Lung (tissue), 12 donors: ENCODE results near the gene SLC25A13. TPM values are rescaled to one million over a fixed set of nuclear protein-coding genes. Genes with fewer than 3 reads are reported as not detected.

ENCODE experiments used
- ATAC-seq: fragments of 200-7000 bp; cut with Tn5 transposase; one replicate; pipeline ENCODE4 v1.9.1; 2020; ENCODE audit warnings: moderate number of reproducible peaks; ENCODE audit not compliant: insufficient read depth, low FRiP score
- DNase-seq, 3 donors: peaks; one replicate each; pipeline ENCODE4 v3.0.0-alpha.2; 2013 to 2017
- H3K27ac ChIP-seq, 2 donors: one replicate each; pipeline ENCODE4 v1.5.1; 2013; ENCODE audit warnings: mild to moderate bottlenecking in 2 of 2, moderate library complexity in 2 of 2, control low read depth in 1 of 2, inconsistent platforms in 1 of 2, low read depth in 1 of 2, low read length in 1 of 2
- H3K27me3 ChIP-seq, 3 donors: one replicate each; pipeline ENCODE4 v1.5.1; 2013; ENCODE audit warnings: low read length in 2 of 3; ENCODE audit not compliant: control insufficient read depth in 3 of 3, insufficient read depth in 3 of 3
- H3K36me3 ChIP-seq, 4 donors: one replicate each; pipeline ENCODE4 v1.5.1; 2013; ENCODE audit warnings: low read length in 4 of 4, mild to moderate bottlenecking in 1 of 4, moderate library complexity in 1 of 4; ENCODE audit not compliant: control insufficient read depth in 4 of 4, insufficient read depth in 4 of 4
- H3K4me1 ChIP-seq, 5 donors: one replicate each; pipeline ENCODE4 v1.5.1; 2013; ENCODE audit warnings: low read length in 5 of 5, mild to moderate bottlenecking in 2 of 5, moderate library complexity in 1 of 5; ENCODE audit not compliant: control insufficient read depth in 5 of 5, insufficient read depth in 5 of 5
- H3K4me3 ChIP-seq: one replicate; pipeline ENCODE4 v1.5.1; 2013; ENCODE audit warnings: mild to moderate bottlenecking, control low read depth, moderate library complexity
- H3K9ac ChIP-seq, 2 donors: one replicate each; pipeline ENCODE4 v1.5.1; 2013; ENCODE audit warnings: low read length in 2 of 2, control low read depth in 1 of 2; ENCODE audit not compliant: insufficient read depth in 1 of 2
- H3K9me3 ChIP-seq, 4 donors: one replicate each; pipeline ENCODE4 v1.5.1; 2013; ENCODE audit warnings: low read length in 3 of 4, mild to moderate bottlenecking in 1 of 4, moderate library complexity in 1 of 4; ENCODE audit not compliant: control insufficient read depth in 4 of 4, insufficient read depth in 3 of 4
- WGBS, 2 donors: extraction: QIAGEN DNeasy Blood & Tissue Kit; methylation state at CpG; one replicate each; pipeline ENCODE4 v1.1.7; 2013; 5-methylcytosine and 5-hydroxymethylcytosine counted together
- polyA plus RNA-seq, 2 donors: library from polyadenylated mRNA; stranded (reverse); fragments of 200-250 nt; gene quantifications; one replicate each; pipeline ENCODE4 v1.2.1, GENCODE V29; 2013
- total RNA-seq, 2 donors: library from RNA; depleted of rRNA in 1 of 2; stranded (reverse); fragments of >200 nt in 1 of 2; gene quantifications; one replicate each; pipeline ENCODE4 v1.2.1, GENCODE V29; 2014 to 2021
- TF ChIP-seq, protein P1 (sequence below): IDR thresholded peaks from 2 replicates; pipeline ENCODE4 v1.5.1; 2012; ENCODE audit warnings: mild to moderate bottlenecking; ENCODE audit errors: control extremely low read depth, extremely low read depth
- donor health status: control.
- donor health status: control.
- donor health status: Bipolar disorder and iron deficiency.
- donor health status: healthy.
- donor health status: DM: yes; HTN: yes; CAD: no.

Gene SLC25A13
- total and polyA plus RNA-seq, 4 donors = 7.8 to 40.8 (median 19.6) TPM

DNA sequence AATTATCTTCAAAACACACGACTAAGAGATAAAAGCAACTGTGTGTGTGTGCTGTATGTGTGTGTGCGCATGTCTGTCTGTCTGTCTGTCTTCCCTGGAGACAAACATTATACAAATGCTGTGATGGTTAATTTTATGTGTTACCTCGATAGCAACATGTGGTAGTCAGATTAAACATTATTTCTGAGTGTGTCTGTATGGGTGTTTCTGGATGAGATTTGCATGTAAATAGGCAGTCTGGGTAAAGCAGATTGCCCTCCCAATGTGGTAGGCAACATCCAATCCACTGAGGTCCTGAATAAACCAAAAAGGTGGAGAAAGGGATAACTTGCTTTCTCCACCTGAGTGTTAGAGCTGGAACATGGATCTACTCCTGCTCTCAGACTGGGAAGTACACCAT, 67.9 kb downstream of the SLC25A13 start:
- H3K9me3 ChIP-seq = no peaks in the 10 kb centered on the region
- DNase-seq (no peak), ATAC-seq (no peak)
- peaks cover 0 to 3% (median 0%) of the 10 kb centered on the region in 5 donors for H3K4me1 ChIP-seq
- H3K4me3 ChIP-seq = no peak overlapping the region
- TF ChIP-seq, protein P1, sequence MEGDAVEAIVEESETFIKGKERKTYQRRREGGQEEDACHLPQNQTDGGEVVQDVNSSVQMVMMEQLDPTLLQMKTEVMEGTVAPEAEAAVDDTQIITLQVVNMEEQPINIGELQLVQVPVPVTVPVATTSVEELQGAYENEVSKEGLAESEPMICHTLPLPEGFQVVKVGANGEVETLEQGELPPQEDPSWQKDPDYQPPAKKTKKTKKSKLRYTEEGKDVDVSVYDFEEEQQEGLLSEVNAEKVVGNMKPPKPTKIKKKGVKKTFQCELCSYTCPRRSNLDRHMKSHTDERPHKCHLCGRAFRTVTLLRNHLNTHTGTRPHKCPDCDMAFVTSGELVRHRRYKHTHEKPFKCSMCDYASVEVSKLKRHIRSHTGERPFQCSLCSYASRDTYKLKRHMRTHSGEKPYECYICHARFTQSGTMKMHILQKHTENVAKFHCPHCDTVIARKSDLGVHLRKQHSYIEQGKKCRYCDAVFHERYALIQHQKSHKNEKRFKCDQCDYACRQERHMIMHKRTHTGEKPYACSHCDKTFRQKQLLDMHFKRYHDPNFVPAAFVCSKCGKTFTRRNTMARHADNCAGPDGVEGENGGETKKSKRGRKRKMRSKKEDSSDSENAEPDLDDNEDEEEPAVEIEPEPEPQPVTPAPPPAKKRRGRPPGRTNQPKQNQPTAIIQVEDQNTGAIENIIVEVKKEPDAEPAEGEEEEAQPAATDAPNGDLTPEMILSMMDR = no peak
- H3K27me3 ChIP-seq = no peaks in the 10 kb centered on the region
- H3K9ac ChIP-seq = no peak overlapping the region
- WGBS, 2 donors = 91 to 96% methylated on average over 3 of the region's 3 CpGs
- no peak overlapping the region for H3K27ac ChIP-seq
- no peaks in the 10 kb centered on the region for H3K36me3 ChIP-seq

DNA sequence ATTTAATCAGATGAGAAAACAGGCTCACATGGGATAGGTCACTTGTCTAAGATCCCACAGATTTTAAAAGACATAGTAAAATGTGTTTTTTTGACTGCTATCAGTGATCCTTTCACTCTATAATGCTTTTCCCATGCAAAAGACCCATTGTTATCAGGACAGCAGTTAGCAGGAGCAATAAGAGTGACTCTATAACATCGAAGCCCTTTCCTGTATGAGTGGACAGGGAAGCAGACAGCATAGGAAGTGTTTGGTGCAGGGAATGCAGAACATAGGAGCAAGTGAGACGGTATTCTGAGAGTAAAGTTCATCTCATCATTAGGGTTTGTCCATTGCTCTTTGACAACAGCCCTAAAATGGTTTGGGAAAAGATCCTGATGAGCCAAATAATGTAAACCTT, 68.5 kb downstream of the SLC25A13 start:
- ATAC-seq (no peak), DNase-seq (no peak)
- Histone ChIP-seq H3K4me1 (peaks cover 0 to 3% (median 0%) of the 10 kb centered on the region in 5 donors), H3K27me3 (no peaks in the 10 kb centered on the region), H3K9me3 (no peaks in the 10 kb centered on the region), H3K9ac (no peak overlapping the region), H3K36me3 (no peaks in the 10 kb centered on the region), H3K27ac (no peak overlapping the region), H3K4me3 (no peak overlapping the region)
- 80 to 84% methylated on average over 2 of the region's 2 CpGs for WGBS, 2 donors
- TF ChIP-seq, protein P1 = no peak

DNA sequence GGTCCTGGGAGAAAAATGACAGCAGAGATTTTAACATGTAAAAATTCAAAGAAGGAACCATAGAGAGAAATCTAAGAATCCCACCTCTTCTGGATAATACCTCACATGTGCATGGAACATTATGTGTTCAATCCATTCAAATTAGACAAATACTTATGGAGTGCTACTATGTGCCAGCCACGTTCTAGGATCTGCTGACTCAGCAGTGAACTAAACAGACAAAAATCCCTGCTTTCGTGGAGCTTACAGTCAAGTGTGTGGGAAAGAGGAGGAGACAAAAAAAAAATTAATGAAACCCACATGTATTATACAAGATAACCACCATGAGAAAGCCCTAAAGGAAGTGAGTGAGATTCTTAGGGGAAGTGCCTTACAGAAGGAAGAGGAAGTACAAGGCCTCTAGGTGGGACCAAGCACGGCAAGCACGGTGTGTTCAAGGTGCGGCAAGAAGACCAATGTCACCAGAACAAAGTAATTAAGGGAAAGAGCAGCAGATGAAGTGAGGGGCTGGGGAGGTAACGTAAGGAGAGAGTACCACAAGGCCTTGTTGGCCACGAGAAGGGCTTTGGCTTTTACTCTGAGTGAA, 71.0 kb downstream of the SLC25A13 start:
- Histone ChIP-seq H3K27ac (no peak overlapping the region), H3K9ac (no peak overlapping the region), H3K4me1 (peaks cover 0 to 3% (median 0%) of the 10 kb centered on the region in 5 donors), H3K36me3 (no peaks in the 10 kb centered on the region), H3K27me3 (no peaks in the 10 kb centered on the region), H3K4me3 (no peak overlapping the region), H3K9me3 (no peaks in the 10 kb centered on the region)
- DNase-seq = no peak
- TF ChIP-seq, protein P1 = no peak
- 52 to 64% methylated on average over 7 of the region's 7 CpGs for WGBS, 2 donors
- ATAC-seq = no peak

DNA sequence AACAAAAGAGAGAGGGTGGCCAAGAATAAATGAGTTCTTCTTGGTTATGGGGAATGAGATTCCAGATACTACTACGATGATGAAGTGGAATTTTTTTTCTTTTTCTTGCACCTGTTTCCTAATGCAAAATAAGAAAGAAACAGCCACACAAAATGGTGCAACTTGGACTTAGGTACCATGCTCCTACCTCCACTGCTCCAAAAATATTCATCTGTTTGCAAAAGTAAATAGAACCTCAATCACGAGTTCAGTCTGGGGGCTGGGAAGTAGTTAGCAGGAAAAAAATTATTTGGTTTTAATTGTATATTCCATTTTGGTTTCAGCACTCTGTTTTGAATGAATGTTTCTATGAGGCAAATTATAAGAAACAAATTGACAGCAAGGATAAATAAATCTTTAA, 73.5 kb downstream of the SLC25A13 start:
- no peaks in the 10 kb centered on the region for H3K36me3 ChIP-seq
- peaks cover 0 to 3% (median 0%) of the 10 kb centered on the region in 5 donors for H3K4me1 ChIP-seq
- 82 to 94% methylated on average over 2 of the region's 2 CpGs for WGBS, 2 donors
- H3K9me3 ChIP-seq = no peaks in the 10 kb centered on the region
- no peak for DNase-seq
- no peak overlapping the region for H3K9ac ChIP-seq
- TF ChIP-seq, protein P1 = no peak
- no peaks in the 10 kb centered on the region for H3K27me3 ChIP-seq
- no peak overlapping the region for H3K27ac ChIP-seq
- no peak overlapping the region for H3K4me3 ChIP-seq
- ATAC-seq = no peak
